Neural cell (in vitro differentiated cells): Measurements from ENCODE around the gene CD40. TPM values are rescaled to one million over a fixed set of nuclear protein-coding genes. Genes with fewer than 3 reads are reported as not detected.

Experiments
- H2AFZ ChIP-seq: fragments of 200-600, 300-800 bp; sonication (generic), shearing (Covaris generic); 2 replicates; pipeline ENCODE4 v1.6.0; 2014; ENCODE audit warnings: low read depth, mild to moderate bottlenecking, antibody characterized with exemption, low read length, moderate library complexity
- H3F3A ChIP-seq: fragments of 200-600 bp; shearing (Covaris generic); 2 replicates; pipeline ENCODE4 v1.6.1; 2016; ENCODE audit warnings: mild to moderate bottlenecking, moderate library complexity, mixed read lengths, antibody characterized with exemption, low read length; ENCODE audit not compliant: insufficient read depth, poor library complexity, severe bottlenecking
- H3K27ac ChIP-seq: fragments of 200-600, 300-800 bp; sonication (generic), shearing (Covaris generic); 2 replicates; pipeline ENCODE4 v1.5.1; 2014; ENCODE audit warnings: mild to moderate bottlenecking, low read length, moderate library complexity
- H3K27me3 ChIP-seq: fragments of 300-800, 200-600 bp; sonication (generic), shearing (Covaris generic); 2 replicates; pipeline ENCODE4 v1.6.0; 2014; ENCODE audit warnings: mild to moderate bottlenecking, low read depth, low read length, moderate library complexity; ENCODE audit not compliant: insufficient read depth
- H3K36me3 ChIP-seq: fragments of 300-800, 200-600 bp; sonication (generic), shearing (Covaris generic); 2 replicates; pipeline ENCODE4 v1.5.1; 2014; ENCODE audit warnings: mild to moderate bottlenecking, antibody characterized with exemption, low read length, moderate library complexity; ENCODE audit not compliant: insufficient read depth
- H3K4me2 ChIP-seq: fragments of 300-800, 200-600 bp; sonication (generic), shearing (Covaris generic); 2 replicates; pipeline ENCODE4 v1.6.0; 2014; ENCODE audit warnings: mild to moderate bottlenecking, low read length
- H3K4me3 ChIP-seq: fragments of 300-800, 200-600 bp; sonication (generic), shearing (Covaris generic); 2 replicates; pipeline ENCODE4 v1.5.1; 2014; ENCODE audit warnings: mild to moderate bottlenecking, low read length, moderate library complexity
- H3K79me2 ChIP-seq: fragments of 200-600 bp; shearing (Covaris generic); replicated peaks from 2 replicates; pipeline ENCODE4 v1.6.0; 2014; ENCODE audit warnings: mild to moderate bottlenecking, low read length, moderate library complexity; ENCODE audit not compliant: insufficient read depth
- H3K9ac ChIP-seq: fragments of 300-800, 200-600 bp; sonication (generic), shearing (Covaris generic); 2 replicates; pipeline ENCODE4 v1.6.1; 2016; ENCODE audit warnings: mild to moderate bottlenecking, low read length, mixed read lengths
- H3K9me2 ChIP-seq: fragments of 200-600 bp; shearing (Covaris generic); 2 replicates; pipeline ENCODE4 v1.6.1; 2016; ENCODE audit warnings: mild to moderate bottlenecking, low read length, mixed read lengths; ENCODE audit not compliant: insufficient read depth
- H3K9me3 ChIP-seq: fragments of 200-600, 300-800 bp; sonication (generic), shearing (Covaris generic); 2 replicates; pipeline ENCODE4 v1.6.1; 2016; ENCODE audit warnings: mild to moderate bottlenecking, mixed run types, low read length, moderate library complexity, mixed read lengths
- H4K20me1 ChIP-seq: fragments of 200-600 bp; shearing (Covaris generic); 2 replicates; pipeline ENCODE4 v1.6.1; 2016; ENCODE audit warnings: mild to moderate bottlenecking, mixed run types; ENCODE audit not compliant: insufficient read depth
- EP300 ChIP-seq: fragments of 450-650 bp; conservative IDR thresholded peaks from 2 replicates; pipeline ENCODE4 v1.6.1; 2014; ENCODE audit warnings: antibody characterized with exemption, mild to moderate bottlenecking, moderate library complexity; ENCODE audit not compliant: poor library complexity, severe bottlenecking
- EZH2 ChIP-seq: fragments of 200-600, 300-800 bp; shearing (Covaris generic), sonication (generic); IDR thresholded peaks from 2 replicates; pipeline ENCODE4 v1.6.1; 2014; ENCODE audit warnings: antibody characterized with exemption, low read length, borderline replicate concordance, mild to moderate bottlenecking; ENCODE audit not compliant: insufficient read depth, poor library complexity, severe bottlenecking
- MXI1 ChIP-seq: fragments of 450-650 bp; conservative IDR thresholded peaks from 2 replicates; pipeline ENCODE4 v1.6.1; 2014; ENCODE audit warnings: antibody characterized with exemption, mild to moderate bottlenecking; ENCODE audit not compliant: poor library complexity, severe bottlenecking
- POLR2AphosphoS5 ChIP-seq: IDR thresholded peaks from 2 replicates; pipeline ENCODE4 v1.6.1; 2012
- RAD21 ChIP-seq: fragments of 450-650 bp; conservative IDR thresholded peaks from 2 replicates; pipeline ENCODE4 v1.6.1; 2014; ENCODE audit warnings: antibody characterized with exemption, mild to moderate bottlenecking, moderate library complexity
- SMC3 ChIP-seq: fragments of 450-650 bp; conservative IDR thresholded peaks from 2 replicates; pipeline ENCODE4 v1.6.1; 2014; ENCODE audit warnings: antibody characterized with exemption, mild to moderate bottlenecking, moderate library complexity; ENCODE audit not compliant: poor library complexity
- TAF1 ChIP-seq: IDR thresholded peaks from 2 replicates; pipeline ENCODE4 v1.6.1; 2012; ENCODE audit warnings: low read depth
- polyA plus RNA-seq: library from polyadenylated mRNA; depleted of rRNA; stranded (reverse); fragments of >200 nt; gene quantifications from 2 replicates; pipeline ENCODE4 v1.2.3, GENCODE V29; 2014
- TF ChIP-seq, protein P1 (sequence below): IDR thresholded peaks from 2 replicates; pipeline ENCODE4 v1.6.1; 2012; ENCODE audit warnings: borderline replicate concordance
- TF ChIP-seq, protein P2 (sequence below): fragments of 450-650 bp; IDR thresholded peaks from 2 replicates; pipeline ENCODE4 v1.5.1; 2014; ENCODE audit warnings: antibody characterized with exemption, mild to moderate bottlenecking, moderate library complexity; ENCODE audit not compliant: poor library complexity, severe bottlenecking

CD40 gene
- polyA plus RNA-seq, 1 donor from 2014 or later, result not detected

DNA sequence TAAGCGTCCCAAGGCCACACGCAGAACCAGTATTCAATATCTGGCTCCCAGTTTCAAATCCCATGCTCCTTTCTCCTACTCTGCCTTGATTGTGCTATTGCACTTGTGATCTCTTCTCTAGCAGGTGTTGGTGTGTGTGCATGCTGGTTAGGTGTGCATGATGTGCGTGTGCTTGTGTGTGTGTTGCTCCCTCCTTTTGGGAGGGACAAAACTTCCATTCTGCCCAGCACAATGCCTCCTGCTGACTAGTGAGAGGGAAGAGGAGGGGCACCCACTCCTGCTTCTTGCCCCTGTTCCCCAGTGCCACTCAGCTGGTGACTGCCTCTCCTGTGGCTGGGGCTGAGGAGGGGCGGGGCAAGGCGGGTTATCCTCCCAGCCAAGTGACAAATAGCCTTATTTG lies 19.7 kb downstream of the CD40 start:
- TF ChIP-seq, protein P1, sequence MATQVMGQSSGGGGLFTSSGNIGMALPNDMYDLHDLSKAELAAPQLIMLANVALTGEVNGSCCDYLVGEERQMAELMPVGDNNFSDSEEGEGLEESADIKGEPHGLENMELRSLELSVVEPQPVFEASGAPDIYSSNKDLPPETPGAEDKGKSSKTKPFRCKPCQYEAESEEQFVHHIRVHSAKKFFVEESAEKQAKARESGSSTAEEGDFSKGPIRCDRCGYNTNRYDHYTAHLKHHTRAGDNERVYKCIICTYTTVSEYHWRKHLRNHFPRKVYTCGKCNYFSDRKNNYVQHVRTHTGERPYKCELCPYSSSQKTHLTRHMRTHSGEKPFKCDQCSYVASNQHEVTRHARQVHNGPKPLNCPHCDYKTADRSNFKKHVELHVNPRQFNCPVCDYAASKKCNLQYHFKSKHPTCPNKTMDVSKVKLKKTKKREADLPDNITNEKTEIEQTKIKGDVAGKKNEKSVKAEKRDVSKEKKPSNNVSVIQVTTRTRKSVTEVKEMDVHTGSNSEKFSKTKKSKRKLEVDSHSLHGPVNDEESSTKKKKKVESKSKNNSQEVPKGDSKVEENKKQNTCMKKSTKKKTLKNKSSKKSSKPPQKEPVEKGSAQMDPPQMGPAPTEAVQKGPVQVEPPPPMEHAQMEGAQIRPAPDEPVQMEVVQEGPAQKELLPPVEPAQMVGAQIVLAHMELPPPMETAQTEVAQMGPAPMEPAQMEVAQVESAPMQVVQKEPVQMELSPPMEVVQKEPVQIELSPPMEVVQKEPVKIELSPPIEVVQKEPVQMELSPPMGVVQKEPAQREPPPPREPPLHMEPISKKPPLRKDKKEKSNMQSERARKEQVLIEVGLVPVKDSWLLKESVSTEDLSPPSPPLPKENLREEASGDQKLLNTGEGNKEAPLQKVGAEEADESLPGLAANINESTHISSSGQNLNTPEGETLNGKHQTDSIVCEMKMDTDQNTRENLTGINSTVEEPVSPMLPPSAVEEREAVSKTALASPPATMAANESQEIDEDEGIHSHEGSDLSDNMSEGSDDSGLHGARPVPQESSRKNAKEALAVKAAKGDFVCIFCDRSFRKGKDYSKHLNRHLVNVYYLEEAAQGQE, result no peak
- TF ChIP-seq SMC3, result no peak

DNA sequence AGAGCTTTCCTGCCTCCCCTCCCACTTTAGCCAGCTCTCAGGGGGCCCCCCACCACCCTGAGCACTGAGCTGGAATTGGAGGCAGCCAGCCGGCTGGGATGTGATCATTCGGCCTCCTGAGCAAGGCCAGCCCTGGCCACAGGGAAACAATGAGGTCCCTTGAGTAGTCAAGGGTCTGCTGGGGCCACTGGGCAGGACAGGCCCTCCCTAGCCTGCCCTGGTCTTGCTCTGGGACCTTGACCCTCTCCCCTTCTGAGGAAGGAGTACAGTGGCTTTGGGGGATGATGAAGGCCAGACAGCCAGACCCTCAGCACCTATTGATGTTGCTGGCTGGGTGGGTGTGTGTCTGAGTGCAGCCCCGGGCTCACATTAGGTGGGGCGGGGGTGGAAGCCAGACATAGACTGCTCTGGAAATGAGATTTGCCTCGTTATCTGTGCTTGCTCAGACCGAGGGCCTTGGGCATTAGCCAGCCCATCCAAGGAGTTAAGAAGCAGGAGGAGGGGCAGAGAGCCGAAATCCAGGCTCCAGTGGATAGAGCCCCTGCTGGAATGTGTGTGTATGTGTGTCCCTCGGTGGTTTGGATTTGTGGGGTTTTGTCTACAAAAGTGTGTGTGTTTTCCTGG lies 21.3 kb downstream of the CD40 start:
- H3K36me3 ChIP-seq, result no peaks in the 10 kb centered on the region
- no peak overlapping the region for H3K4me3 ChIP-seq
- no peak overlapping the region for H2AFZ ChIP-seq
- H3K27me3 ChIP-seq, result peaks cover 8% of the 10 kb centered on the region
- no peak overlapping the region for H3K27ac ChIP-seq
- no peaks in the 10 kb centered on the region for H3F3A ChIP-seq
- no peaks in the 10 kb centered on the region for H3K9me3 ChIP-seq
- H3K4me2 ChIP-seq, result no peak overlapping the region
- H3K79me2 ChIP-seq, result no peaks in the 10 kb centered on the region
- H3K9me2 ChIP-seq, result no peaks in the 10 kb centered on the region
- H3K9ac ChIP-seq, result no peak overlapping the region
- TF ChIP-seq MXI1, result no peak
- no peak for TF ChIP-seq EP300
- TF ChIP-seq, protein P2, sequence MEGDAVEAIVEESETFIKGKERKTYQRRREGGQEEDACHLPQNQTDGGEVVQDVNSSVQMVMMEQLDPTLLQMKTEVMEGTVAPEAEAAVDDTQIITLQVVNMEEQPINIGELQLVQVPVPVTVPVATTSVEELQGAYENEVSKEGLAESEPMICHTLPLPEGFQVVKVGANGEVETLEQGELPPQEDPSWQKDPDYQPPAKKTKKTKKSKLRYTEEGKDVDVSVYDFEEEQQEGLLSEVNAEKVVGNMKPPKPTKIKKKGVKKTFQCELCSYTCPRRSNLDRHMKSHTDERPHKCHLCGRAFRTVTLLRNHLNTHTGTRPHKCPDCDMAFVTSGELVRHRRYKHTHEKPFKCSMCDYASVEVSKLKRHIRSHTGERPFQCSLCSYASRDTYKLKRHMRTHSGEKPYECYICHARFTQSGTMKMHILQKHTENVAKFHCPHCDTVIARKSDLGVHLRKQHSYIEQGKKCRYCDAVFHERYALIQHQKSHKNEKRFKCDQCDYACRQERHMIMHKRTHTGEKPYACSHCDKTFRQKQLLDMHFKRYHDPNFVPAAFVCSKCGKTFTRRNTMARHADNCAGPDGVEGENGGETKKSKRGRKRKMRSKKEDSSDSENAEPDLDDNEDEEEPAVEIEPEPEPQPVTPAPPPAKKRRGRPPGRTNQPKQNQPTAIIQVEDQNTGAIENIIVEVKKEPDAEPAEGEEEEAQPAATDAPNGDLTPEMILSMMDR, result no peak
- no peak for TF ChIP-seq POLR2AphosphoS5
- no peak for TF ChIP-seq EZH2
- H4K20me1 ChIP-seq, result no peaks in the 10 kb centered on the region

More for the DNA sequence above, 19.7 kb downstream of the CD40 start:
- Histone ChIP-seq H4K20me1 (no peaks in the 10 kb centered on the region), H3K79me2 (no peaks in the 10 kb centered on the region), H3K36me3 (no peaks in the 10 kb centered on the region), H3K9ac (no peak overlapping the region), H3K4me3 (no peak overlapping the region), H3K27me3 (peaks cover 8% of the 10 kb centered on the region), H3K4me2 (no peak overlapping the region), H2AFZ (no peak overlapping the region), H3K9me3 (no peaks in the 10 kb centered on the region), H3K27ac (no peak overlapping the region), H3K9me2 (no peaks in the 10 kb centered on the region), H3F3A (no peaks in the 10 kb centered on the region)

DNA sequence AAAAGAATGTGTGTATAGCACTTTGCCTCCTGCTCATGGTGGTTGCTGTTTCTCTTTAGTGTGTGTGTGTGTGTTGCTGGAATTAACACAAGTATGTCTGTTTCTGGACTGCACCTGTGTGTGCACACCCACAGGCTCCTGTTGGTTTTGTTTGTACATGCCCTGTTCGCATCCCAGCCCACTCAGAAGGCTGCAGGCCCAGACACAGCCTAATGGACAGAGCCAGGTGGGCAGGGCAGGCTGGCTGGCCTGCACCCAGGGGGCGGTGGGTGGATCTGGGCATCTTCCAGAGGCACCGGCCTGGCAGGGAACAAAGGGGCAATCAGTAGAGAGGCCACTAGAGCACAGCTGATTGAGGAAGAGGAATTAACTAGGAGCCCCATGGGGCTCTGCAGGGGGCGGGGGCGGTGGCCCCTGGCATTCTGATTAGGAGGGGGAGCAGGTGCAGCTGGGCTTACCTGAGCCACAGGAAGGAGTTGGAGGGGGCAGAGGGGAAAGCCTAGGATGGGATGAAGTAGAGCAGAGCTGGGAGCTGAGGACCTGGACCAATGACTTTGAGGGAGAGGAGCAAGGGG lies 21.9 kb downstream of the CD40 start:
- no peaks in the 10 kb centered on the region for H3F3A ChIP-seq
- H3K9me2 ChIP-seq, result no peaks in the 10 kb centered on the region
- H3K9me3 ChIP-seq, result no peaks in the 10 kb centered on the region
- no peak for TF ChIP-seq TAF1
- TF ChIP-seq, protein P1, result no peak
- TF ChIP-seq SMC3, result no peak
- TF ChIP-seq RAD21, result no peak
- no peak for TF ChIP-seq EP300
- no peak for TF ChIP-seq POLR2AphosphoS5
- TF ChIP-seq EZH2, result no peak
- TF ChIP-seq, protein P2, result no peak
- TF ChIP-seq MXI1, result no peak
- H2AFZ ChIP-seq, result no peak overlapping the region
- no peak overlapping the region for H3K4me2 ChIP-seq
- H3K9ac ChIP-seq, result no peak overlapping the region
- no peak overlapping the region for H3K4me3 ChIP-seq
- no peaks in the 10 kb centered on the region for H3K36me3 ChIP-seq
- H3K79me2 ChIP-seq, result no peaks in the 10 kb centered on the region
- H3K27ac ChIP-seq, result no peak overlapping the region
- H3K27me3 ChIP-seq, result peaks cover 8% of the 10 kb centered on the region
- H4K20me1 ChIP-seq, result no peaks in the 10 kb centered on the region
